Natural killer cell (primary cell): ENCODE results near the gene NHEJ1. TPM values are rescaled to one million over a fixed set of nuclear protein-coding genes. Genes with fewer than 3 reads are reported as not detected.

Source experiments
- ATAC-seq, 3 donors: fragments of 150-1000 bp in 2 of 3; fragments of 200-7000 bp in 1 of 3; cut with Tn5 transposase; 1 replicate in 1 of 3; 2 replicates in 2 of 3; pipeline ENCODE4 v1.10.0; 2021; ENCODE audit warnings: mild to moderate bottlenecking in 2 of 3, moderate library complexity in 2 of 3
- DNase-seq, 2 donors: peaks; one replicate each; pipeline versions ENCODE4 v3.0.0 to v3.0.0-alpha.2; 2013 to 2021; ENCODE audit warnings: mixed read lengths in 1 of 2
- H3K27ac ChIP-seq: one replicate; pipeline ENCODE4 v1.5.1; 2013; ENCODE audit warnings: mild to moderate bottlenecking, low read length
- H3K27me3 ChIP-seq: one replicate; pipeline ENCODE4 v1.6.1; 2013; ENCODE audit warnings: low read length; ENCODE audit not compliant: control insufficient read depth, insufficient read depth
- H3K36me3 ChIP-seq: one replicate; pipeline ENCODE4 v1.6.1; 2013; ENCODE audit warnings: low read length; ENCODE audit not compliant: control insufficient read depth, insufficient read depth
- H3K4me1 ChIP-seq: one replicate; pipeline ENCODE4 v1.6.1; 2013; ENCODE audit warnings: low read length; ENCODE audit not compliant: control insufficient read depth, insufficient read depth
- H3K4me3 ChIP-seq: one replicate; pipeline ENCODE4 v1.5.1; 2013; ENCODE audit warnings: low read length
- H3K9me3 ChIP-seq: one replicate; pipeline ENCODE4 v1.6.1; 2013; ENCODE audit warnings: low read length; ENCODE audit not compliant: control insufficient read depth, insufficient read depth
- H3K27ac Mint-ChIP-seq, 2 donors: one replicate each; pipeline ENCODE4 v1.8.0; 2022; ENCODE audit warnings: mild to moderate bottlenecking in 2 of 2, mixed read lengths in 2 of 2, moderate library complexity in 1 of 2
- H3K27me3 Mint-ChIP-seq, 2 donors: one replicate each; pipeline ENCODE4 v1.8.0; 2022; ENCODE audit warnings: low read depth in 2 of 2, mixed read lengths in 2 of 2
- H3K36me3 Mint-ChIP-seq: one replicate; pipeline ENCODE4 v1.8.0; 2022; ENCODE audit warnings: mixed read lengths
- H3K4me1 Mint-ChIP-seq, 2 donors: one replicate each; pipeline ENCODE4 v1.8.0; 2022; ENCODE audit warnings: mixed read lengths in 2 of 2
- H3K4me3 Mint-ChIP-seq: one replicate; pipeline ENCODE4 v1.8.0; 2022; ENCODE audit warnings: mild to moderate bottlenecking, moderate library complexity, mixed read lengths
- H3K9me3 Mint-ChIP-seq, 2 donors: one replicate each; pipeline ENCODE4 v1.8.0; 2022; ENCODE audit warnings: mixed read lengths in 2 of 2
- WGBS: methylation state at CpG from one replicate; pipeline ENCODE4 v1.1.7; 2013; ENCODE audit warnings: missing lambda C conversion rate; ENCODE audit not compliant: insufficient coverage; 5-methylcytosine and 5-hydroxymethylcytosine counted together
- intact Hi-C: fragments of 100-400 bp; cut with micrococcal nuclease; formaldehyde crosslinking; loops from one replicate; pipeline ENCODE4 v1.14.2; 2022
- total RNA-seq, 4 donors: library from RNA; stranded (reverse); fragments of 120-200 nt in 1 of 4; gene quantifications; one replicate each; pipeline versions ENCODE4 v1.2.3 to v1.2.4, GENCODE V29; 2013 to 2022
- TF ChIP-seq, protein P1 (sequence below): fragments of 200-600 bp; IDR thresholded peaks from one replicate; pipeline ENCODE4 v1.8.0; 2022; ENCODE audit warnings: antibody characterized with exemption

The NHEJ1 gene
- total RNA-seq, 3 donors from 2014 or later (not counting 1 experiment from before 2014, with no cell fraction given): 9.9 to 12.7 (median 11.0) TPM

GRCh38 chr2:219155054-219155644 lies 5.5 kb downstream of the NHEJ1 start:
- Mint-ChIP-seq H3K27me3 (no peaks in the 10 kb centered on the region), H3K27ac (no peak overlapping the region), H3K36me3 (no peaks in the 10 kb centered on the region), H3K9me3 (no peaks in the 10 kb centered on the region), H3K4me3 (no peak overlapping the region), H3K4me1 (peaks cover 5 to 17% of the 10 kb centered on the region in 2 donors)
- DNase-seq: peak in 1 of 2 donors; percentile 86
- intact Hi-C loops: loop anchor here (1.0 kb wide), 2 partner anchors 97 to 126 kb away; no protein-coding TSS in a partner anchor
- peak in 2 of 3 donors; percentile 36 to 43 for ATAC-seq
- no peak overlapping the region for H3K27ac ChIP-seq
- H3K4me1 ChIP-seq: peaks cover 6% of the 10 kb centered on the region
- no peaks in the 10 kb centered on the region for H3K9me3 ChIP-seq
- H3K36me3 ChIP-seq: peaks cover 32% of the 10 kb centered on the region
- TF ChIP-seq, protein P1, sequence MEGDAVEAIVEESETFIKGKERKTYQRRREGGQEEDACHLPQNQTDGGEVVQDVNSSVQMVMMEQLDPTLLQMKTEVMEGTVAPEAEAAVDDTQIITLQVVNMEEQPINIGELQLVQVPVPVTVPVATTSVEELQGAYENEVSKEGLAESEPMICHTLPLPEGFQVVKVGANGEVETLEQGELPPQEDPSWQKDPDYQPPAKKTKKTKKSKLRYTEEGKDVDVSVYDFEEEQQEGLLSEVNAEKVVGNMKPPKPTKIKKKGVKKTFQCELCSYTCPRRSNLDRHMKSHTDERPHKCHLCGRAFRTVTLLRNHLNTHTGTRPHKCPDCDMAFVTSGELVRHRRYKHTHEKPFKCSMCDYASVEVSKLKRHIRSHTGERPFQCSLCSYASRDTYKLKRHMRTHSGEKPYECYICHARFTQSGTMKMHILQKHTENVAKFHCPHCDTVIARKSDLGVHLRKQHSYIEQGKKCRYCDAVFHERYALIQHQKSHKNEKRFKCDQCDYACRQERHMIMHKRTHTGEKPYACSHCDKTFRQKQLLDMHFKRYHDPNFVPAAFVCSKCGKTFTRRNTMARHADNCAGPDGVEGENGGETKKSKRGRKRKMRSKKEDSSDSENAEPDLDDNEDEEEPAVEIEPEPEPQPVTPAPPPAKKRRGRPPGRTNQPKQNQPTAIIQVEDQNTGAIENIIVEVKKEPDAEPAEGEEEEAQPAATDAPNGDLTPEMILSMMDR: peak; percentile 86
- 32% methylated on average over 3 of the region's 4 CpGs for WGBS
- no peaks in the 10 kb centered on the region for H3K27me3 ChIP-seq
- H3K4me3 ChIP-seq: no peak overlapping the region

- H3K36me3 ChIP-seq: peaks cover 40% of the 10 kb centered on the region
- Mint-ChIP-seq H3K27ac (no peak overlapping the region), H3K36me3 (peaks cover 18% of the 10 kb centered on the region), H3K4me1 (no peaks in the 10 kb centered on the region), H3K4me3 (no peak overlapping the region), H3K27me3 (no peaks in the 10 kb centered on the region), H3K9me3 (no peaks in the 10 kb centered on the region)
- ATAC-seq (no peak), DNase-seq (no peak)
- no peak overlapping the region for H3K4me3 ChIP-seq
- no peaks in the 10 kb centered on the region for H3K4me1 ChIP-seq
- no peak overlapping the region for H3K27ac ChIP-seq
- H3K9me3 ChIP-seq: no peaks in the 10 kb centered on the region
- no peaks in the 10 kb centered on the region for H3K27me3 ChIP-seq
- TF ChIP-seq, protein P1: no peak
- WGBS: no CpG with 5 or more reads among the region's 1 CpG
- intact Hi-C loops: no loop called here
Measured at GRCh38 chr2:219149667-219150066, 10.9 kb downstream of the NHEJ1 start.

- H3K36me3 Mint-ChIP-seq: peaks cover 22% of the 10 kb centered on the region
- H3K4me3 Mint-ChIP-seq: no peak overlapping the region
- no peaks in the 10 kb centered on the region for H3K27me3 Mint-ChIP-seq
- TF ChIP-seq, protein P1: no peak
- Histone ChIP-seq H3K4me1 (no peaks in the 10 kb centered on the region), H3K4me3 (no peak overlapping the region), H3K27me3 (no peaks in the 10 kb centered on the region), H3K27ac (no peak overlapping the region), H3K9me3 (no peaks in the 10 kb centered on the region), H3K36me3 (peaks cover 45% of the 10 kb centered on the region)
- ATAC-seq (no peak), DNase-seq (no peak)
- 94% methylated on average over 6 of the region's 6 CpGs for WGBS
- intact Hi-C loops: no loop called here
- H3K4me1 Mint-ChIP-seq: peaks cover 0 to 7% of the 10 kb centered on the region in 2 donors
- H3K27ac Mint-ChIP-seq: no peak overlapping the region
- no peaks in the 10 kb centered on the region for H3K9me3 Mint-ChIP-seq
Measured at GRCh38 chr2:219142329-219142728, 18.3 kb downstream of the NHEJ1 start.

- TF ChIP-seq, protein P1: no peak
- H3K4me3 ChIP-seq: no peak overlapping the region
- no peaks in the 10 kb centered on the region for H3K9me3 ChIP-seq
- peaks cover 32% of the 10 kb centered on the region for H3K36me3 ChIP-seq
- DNase-seq (no peak), ATAC-seq (no peak)
- Mint-ChIP-seq H3K9me3 (no peaks in the 10 kb centered on the region), H3K4me1 (peaks cover 0 to 7% of the 10 kb centered on the region in 2 donors), H3K27me3 (no peaks in the 10 kb centered on the region), H3K4me3 (no peak overlapping the region), H3K27ac (no peak overlapping the region), H3K36me3 (peaks cover 10% of the 10 kb centered on the region)
- no peaks in the 10 kb centered on the region for H3K4me1 ChIP-seq
- intact Hi-C loops: no loop called here
- H3K27ac ChIP-seq: no peak overlapping the region
- no peaks in the 10 kb centered on the region for H3K27me3 ChIP-seq
- 98% methylated on average over 3 of the region's 3 CpGs for WGBS
Measured at GRCh38 chr2:219140722-219141121, 19.9 kb downstream of the NHEJ1 start.
